ENCODE measurements around the gene FOXJ1.

DNA sequence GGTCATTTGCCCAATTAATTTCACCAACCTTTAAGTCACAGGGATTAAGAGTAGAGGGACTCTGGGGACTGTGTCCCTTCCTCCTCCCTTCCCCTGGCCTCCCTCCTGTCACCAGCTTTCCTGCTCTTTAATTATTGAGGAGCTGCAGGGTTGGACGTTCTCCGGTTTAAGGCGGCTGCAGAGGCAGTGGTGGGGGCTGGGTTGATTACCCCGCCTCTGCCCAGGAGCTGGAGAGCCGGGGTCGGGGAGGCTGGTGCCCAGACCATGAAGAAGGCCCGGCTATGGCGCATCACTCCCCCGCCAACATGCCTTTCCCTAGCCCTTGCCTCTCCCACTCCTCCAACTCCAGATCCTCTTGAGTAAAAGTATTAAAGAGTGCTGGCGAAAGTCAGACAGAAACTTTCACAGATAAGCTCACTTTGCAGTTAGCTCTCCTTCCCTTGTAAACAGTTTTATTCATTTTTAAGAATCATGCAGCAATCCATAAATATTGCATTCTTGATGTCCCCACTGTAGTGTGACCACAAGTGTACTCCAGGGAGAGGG lies 1.1 kb upstream of the FOXJ1 start:
- TF ChIP-seq EZH2 (IDR thresholded peaks at IDR 0.05; ENCODE audit: insufficient read depth, poor library complexity, severe bottlenecking), result no peak
- TF ChIP-seq EZH2phosphoT487 (IDR thresholded peaks at IDR 0.05; ENCODE audit: insufficient read depth, low read depth), result no peak

Measured in GM23248 (cell line).